ENCODE results near the gene FLT1.

FLT1 gene

GRCh38 chr13:28528388-28528787 lies 33.5 kb upstream of the FLT1 start:
- Histone ChIP-seq H3K9me3 (ENCODE audit: control insufficient read depth, insufficient read depth, low read depth, low read length) (no peaks in the 10 kb centered on the region), H3K4me1 (ENCODE audit: control insufficient read depth, insufficient read depth, low read length) (no peaks in the 10 kb centered on the region), H3K36me3 (ENCODE audit: control insufficient read depth in 2 of 2, insufficient read depth in 1 of 2, low read length in 2 of 2) (no peaks in the 10 kb centered on the region), H3K27ac (ENCODE audit: extremely low read depth, low read depth, low read length) (no peak overlapping the region), H3K4me3 (ENCODE audit: low read depth, low read length) (no peak overlapping the region)
- CTCF ChIA-PET = interaction anchor here (1.0 to 1.5 kb wide), 2 partner anchors 108 to 268 kb away, joined by 3 to 4 read pairs; no protein-coding TSS in a partner anchor
- POLR2A ChIA-PET = no interaction called here
- TF ChIP-seq TRIM28 (IDR thresholded peaks at IDR 0.05; ENCODE audit: borderline replicate concordance, low read length) = no peak
- TF ChIP-seq, protein P1, sequence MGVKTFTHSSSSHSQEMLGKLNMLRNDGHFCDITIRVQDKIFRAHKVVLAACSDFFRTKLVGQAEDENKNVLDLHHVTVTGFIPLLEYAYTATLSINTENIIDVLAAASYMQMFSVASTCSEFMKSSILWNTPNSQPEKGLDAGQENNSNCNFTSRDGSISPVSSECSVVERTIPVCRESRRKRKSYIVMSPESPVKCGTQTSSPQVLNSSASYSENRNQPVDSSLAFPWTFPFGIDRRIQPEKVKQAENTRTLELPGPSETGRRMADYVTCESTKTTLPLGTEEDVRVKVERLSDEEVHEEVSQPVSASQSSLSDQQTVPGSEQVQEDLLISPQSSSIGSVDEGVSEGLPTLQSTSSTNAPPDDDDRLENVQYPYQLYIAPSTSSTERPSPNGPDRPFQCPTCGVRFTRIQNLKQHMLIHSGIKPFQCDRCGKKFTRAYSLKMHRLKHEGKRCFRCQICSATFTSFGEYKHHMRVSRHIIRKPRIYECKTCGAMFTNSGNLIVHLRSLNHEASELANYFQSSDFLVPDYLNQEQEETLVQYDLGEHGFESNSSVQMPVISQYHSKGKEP (tag by site-specific recombination; IDR thresholded peaks at IDR 0.05) = no peak
- TF ChIP-seq ZNF626 (tag by site-specific recombination; IDR thresholded peaks at IDR 0.05) = no peak
- TF ChIP-seq ZNF112 (tag by site-specific recombination; IDR thresholded peaks at IDR 0.05) = no peak
- TF ChIP-seq ZBTB8A (tag by site-specific recombination; IDR thresholded peaks at IDR 0.05) = no peak
- no peak for TF ChIP-seq ZNF792 (tag by site-specific recombination; IDR thresholded peaks at IDR 0.05)
- no peak for TF ChIP-seq YY2 (tag by site-specific recombination; IDR thresholded peaks at IDR 0.05)
- TF ChIP-seq KLF7 (tag by site-specific recombination; IDR thresholded peaks at IDR 0.05; ENCODE audit: borderline replicate concordance) = no peak
- no peak for TF ChIP-seq ZSCAN4 (tag by site-specific recombination; IDR thresholded peaks at IDR 0.05)
- no peak for TF ChIP-seq ZNF426 (tag by site-specific recombination; IDR thresholded peaks at IDR 0.05)
- no peak for TF ChIP-seq ZNF664 (tag by site-specific recombination; IDR thresholded peaks at IDR 0.05)

DNA sequence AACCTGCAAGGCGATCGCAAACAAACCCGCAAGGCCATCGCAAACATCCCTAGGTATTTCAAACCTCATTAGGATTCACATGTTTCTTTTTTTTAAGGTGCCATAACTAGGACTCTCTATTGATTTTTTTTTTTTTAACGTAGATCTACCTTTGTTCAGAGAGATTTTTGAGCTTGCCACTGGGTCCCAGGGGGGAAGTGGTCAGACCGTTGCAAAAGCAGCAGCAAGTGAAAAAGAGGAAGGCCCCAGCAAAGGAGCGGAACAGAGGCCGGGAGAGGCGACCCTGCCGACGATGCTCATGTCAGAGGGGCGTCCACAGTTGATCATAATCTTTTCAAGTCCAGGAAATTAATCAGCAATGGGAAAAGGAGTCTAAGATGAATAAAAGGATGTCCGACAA lies 32.7 kb upstream of the FLT1 start:
- no peaks in the 10 kb centered on the region for H3K4me1 ChIP-seq (ENCODE audit: control insufficient read depth, insufficient read depth, low read length)
- ChIA-PET CTCF (interaction anchor here (0.6 to 1.5 kb wide), 4 partner anchors 109 to 269 kb away, joined by 3 to 4 read pairs (median 3); no protein-coding TSS in a partner anchor), POLR2A (no interaction called here)
- no peaks in the 10 kb centered on the region for H3K9me3 ChIP-seq (ENCODE audit: control insufficient read depth, insufficient read depth, low read depth, low read length)
- H3K27ac ChIP-seq (ENCODE audit: extremely low read depth, low read depth, low read length) = no peak overlapping the region
- no peak for TF ChIP-seq ZNF223 (tag by site-specific recombination; IDR thresholded peaks at IDR 0.05)
- TF ChIP-seq BCL11B (tag by site-specific recombination; IDR thresholded peaks at IDR 0.05; ENCODE audit: low read depth) = no peak
- no peak for TF ChIP-seq ZNF514 (tag by site-specific recombination; IDR thresholded peaks at IDR 0.05)
- TF ChIP-seq ZNF596 (tag by site-specific recombination; IDR thresholded peaks at IDR 0.05) = no peak
- H3K36me3 ChIP-seq (ENCODE audit: control insufficient read depth in 2 of 2, insufficient read depth in 1 of 2, low read length in 2 of 2) = no peaks in the 10 kb centered on the region
- H3K4me3 ChIP-seq (ENCODE audit: low read depth, low read length) = no peak overlapping the region

DNA sequence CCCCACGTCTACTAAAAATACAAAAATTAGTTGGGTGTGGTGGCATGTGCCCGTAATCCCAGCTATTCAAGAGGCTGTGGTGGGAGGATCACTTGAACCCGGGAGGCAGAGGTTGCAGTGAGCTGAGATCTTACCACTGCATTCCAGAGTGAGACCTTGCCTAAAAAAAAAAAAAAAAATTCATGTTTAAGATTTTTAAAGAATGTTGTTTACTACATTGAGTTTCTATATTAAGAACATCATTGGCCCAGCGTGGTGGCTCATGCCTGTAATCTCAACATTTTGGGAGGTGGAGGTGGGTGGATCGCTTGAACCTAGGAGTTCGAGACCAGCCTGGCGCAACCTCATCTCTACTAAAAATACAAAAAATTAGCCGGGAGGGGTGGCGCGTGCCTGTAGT lies 31.9 kb upstream of the FLT1 start:
- H3K4me1 ChIP-seq (ENCODE audit: control insufficient read depth, insufficient read depth, low read length) = no peaks in the 10 kb centered on the region
- POLR2A ChIA-PET = no interaction called here
- H3K36me3 ChIP-seq (ENCODE audit: control insufficient read depth in 2 of 2, insufficient read depth in 1 of 2, low read length in 2 of 2) = no peaks in the 10 kb centered on the region
- CTCF ChIA-PET = interaction anchor here (0.6 to 1.5 kb wide), 3 partner anchors 113 to 570 kb away, joined by 3 read pairs; no protein-coding TSS in a partner anchor
- H3K4me3 ChIP-seq (ENCODE audit: low read depth, low read length) = no peak overlapping the region
- H3K9me3 ChIP-seq (ENCODE audit: control insufficient read depth, insufficient read depth, low read depth, low read length) = no peaks in the 10 kb centered on the region
- no peak for TF ChIP-seq ZNF555 (tag by site-specific recombination; conservative IDR thresholded peaks at IDR 0.05)
- H3K27ac ChIP-seq (ENCODE audit: extremely low read depth, low read depth, low read length) = no peak overlapping the region

GRCh38 chr13:28522871-28523270 lies 27.9 kb upstream of the FLT1 start:
- H3K27ac ChIP-seq (ENCODE audit: extremely low read depth, low read depth, low read length) = no peak overlapping the region
- no peaks in the 10 kb centered on the region for H3K4me1 ChIP-seq (ENCODE audit: control insufficient read depth, insufficient read depth, low read length)
- H3K4me3 ChIP-seq (ENCODE audit: low read depth, low read length) = no peak overlapping the region
- POLR2A ChIA-PET = no interaction called here
- H3K9me3 ChIP-seq (ENCODE audit: control insufficient read depth, insufficient read depth, low read depth, low read length) = no peaks in the 10 kb centered on the region
- H3K36me3 ChIP-seq (ENCODE audit: control insufficient read depth in 2 of 2, insufficient read depth in 1 of 2, low read length in 2 of 2) = no peaks in the 10 kb centered on the region
- CTCF ChIA-PET = no interaction called here
- TF ChIP-seq ZNF223 (tag by site-specific recombination; IDR thresholded peaks at IDR 0.05) (no peak), ZNF645 (tag by site-specific recombination; IDR thresholded peaks at IDR 0.05) (no peak), ZNF394 (tag by site-specific recombination; IDR thresholded peaks at IDR 0.05; ENCODE audit: borderline replicate concordance) (no peak)
- TF ChIP-seq, protein P2, sequence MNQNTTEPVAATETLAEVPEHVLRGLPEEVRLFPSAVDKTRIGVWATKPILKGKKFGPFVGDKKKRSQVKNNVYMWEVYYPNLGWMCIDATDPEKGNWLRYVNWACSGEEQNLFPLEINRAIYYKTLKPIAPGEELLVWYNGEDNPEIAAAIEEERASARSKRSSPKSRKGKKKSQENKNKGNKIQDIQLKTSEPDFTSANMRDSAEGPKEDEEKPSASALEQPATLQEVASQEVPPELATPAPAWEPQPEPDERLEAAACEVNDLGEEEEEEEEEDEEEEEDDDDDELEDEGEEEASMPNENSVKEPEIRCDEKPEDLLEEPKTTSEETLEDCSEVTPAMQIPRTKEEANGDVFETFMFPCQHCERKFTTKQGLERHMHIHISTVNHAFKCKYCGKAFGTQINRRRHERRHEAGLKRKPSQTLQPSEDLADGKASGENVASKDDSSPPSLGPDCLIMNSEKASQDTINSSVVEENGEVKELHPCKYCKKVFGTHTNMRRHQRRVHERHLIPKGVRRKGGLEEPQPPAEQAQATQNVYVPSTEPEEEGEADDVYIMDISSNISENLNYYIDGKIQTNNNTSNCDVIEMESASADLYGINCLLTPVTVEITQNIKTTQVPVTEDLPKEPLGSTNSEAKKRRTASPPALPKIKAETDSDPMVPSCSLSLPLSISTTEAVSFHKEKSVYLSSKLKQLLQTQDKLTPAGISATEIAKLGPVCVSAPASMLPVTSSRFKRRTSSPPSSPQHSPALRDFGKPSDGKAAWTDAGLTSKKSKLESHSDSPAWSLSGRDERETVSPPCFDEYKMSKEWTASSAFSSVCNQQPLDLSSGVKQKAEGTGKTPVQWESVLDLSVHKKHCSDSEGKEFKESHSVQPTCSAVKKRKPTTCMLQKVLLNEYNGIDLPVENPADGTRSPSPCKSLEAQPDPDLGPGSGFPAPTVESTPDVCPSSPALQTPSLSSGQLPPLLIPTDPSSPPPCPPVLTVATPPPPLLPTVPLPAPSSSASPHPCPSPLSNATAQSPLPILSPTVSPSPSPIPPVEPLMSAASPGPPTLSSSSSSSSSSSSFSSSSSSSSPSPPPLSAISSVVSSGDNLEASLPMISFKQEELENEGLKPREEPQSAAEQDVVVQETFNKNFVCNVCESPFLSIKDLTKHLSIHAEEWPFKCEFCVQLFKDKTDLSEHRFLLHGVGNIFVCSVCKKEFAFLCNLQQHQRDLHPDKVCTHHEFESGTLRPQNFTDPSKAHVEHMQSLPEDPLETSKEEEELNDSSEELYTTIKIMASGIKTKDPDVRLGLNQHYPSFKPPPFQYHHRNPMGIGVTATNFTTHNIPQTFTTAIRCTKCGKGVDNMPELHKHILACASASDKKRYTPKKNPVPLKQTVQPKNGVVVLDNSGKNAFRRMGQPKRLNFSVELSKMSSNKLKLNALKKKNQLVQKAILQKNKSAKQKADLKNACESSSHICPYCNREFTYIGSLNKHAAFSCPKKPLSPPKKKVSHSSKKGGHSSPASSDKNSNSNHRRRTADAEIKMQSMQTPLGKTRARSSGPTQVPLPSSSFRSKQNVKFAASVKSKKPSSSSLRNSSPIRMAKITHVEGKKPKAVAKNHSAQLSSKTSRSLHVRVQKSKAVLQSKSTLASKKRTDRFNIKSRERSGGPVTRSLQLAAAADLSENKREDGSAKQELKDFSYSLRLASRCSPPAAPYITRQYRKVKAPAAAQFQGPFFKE (tag by site-specific recombination; IDR thresholded peaks at IDR 0.05; ENCODE audit: borderline replicate concordance) = no peak
